GM21528 (cell line): Measurements from ENCODE around the gene CNKSR3.

ENCODE experiments used
- ATAC-seq: cut with Tn5 transposase; IDR thresholded peaks from one replicate; pipeline ENCODE4 v1.9.1; 2021; ENCODE audit warnings: mild to moderate bottlenecking, moderate library complexity; ENCODE audit not compliant: unreplicated experiment, low FRiP score

The CNKSR3 gene

DNA sequence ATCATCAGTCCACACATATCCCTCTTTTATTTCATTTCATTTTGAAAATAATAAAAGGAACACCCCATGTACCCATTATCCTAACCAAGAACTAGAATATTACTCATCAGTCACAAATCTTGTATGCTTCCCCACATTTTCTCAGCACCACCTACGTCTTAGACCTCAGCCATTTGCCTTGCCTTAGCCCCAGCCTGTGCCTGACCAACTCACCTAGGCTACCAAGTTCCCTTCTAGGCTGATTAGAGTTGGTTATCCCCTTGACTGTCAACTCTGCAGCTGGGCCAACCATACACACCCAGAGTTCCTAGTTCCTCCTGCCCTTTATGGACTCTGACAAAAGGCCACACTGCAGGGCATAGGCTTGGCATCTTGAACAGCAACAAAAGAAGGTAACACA lies 120.5 kb downstream of the CNKSR3 start:
- no peak for ATAC-seq

DNA sequence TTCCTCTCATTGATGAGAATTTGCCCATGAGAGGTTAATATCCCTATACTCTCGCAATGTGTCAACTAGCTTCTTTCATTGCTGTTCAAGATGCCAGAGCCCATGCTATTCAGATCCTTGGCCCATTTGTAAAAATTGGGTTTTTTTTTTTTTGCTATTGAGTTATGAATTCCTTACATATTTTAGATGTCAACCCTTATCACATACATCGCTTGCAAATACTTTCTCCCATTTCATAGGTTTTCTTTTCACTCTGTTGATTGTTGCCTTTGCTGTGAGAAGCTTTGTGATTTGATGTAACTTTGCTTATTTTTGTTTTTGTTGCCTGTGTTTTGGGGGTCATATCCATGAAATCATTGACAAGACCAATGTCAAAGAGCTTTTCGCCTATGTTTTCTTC lies 121.7 kb downstream of the CNKSR3 start:
- no peak for ATAC-seq

DNA sequence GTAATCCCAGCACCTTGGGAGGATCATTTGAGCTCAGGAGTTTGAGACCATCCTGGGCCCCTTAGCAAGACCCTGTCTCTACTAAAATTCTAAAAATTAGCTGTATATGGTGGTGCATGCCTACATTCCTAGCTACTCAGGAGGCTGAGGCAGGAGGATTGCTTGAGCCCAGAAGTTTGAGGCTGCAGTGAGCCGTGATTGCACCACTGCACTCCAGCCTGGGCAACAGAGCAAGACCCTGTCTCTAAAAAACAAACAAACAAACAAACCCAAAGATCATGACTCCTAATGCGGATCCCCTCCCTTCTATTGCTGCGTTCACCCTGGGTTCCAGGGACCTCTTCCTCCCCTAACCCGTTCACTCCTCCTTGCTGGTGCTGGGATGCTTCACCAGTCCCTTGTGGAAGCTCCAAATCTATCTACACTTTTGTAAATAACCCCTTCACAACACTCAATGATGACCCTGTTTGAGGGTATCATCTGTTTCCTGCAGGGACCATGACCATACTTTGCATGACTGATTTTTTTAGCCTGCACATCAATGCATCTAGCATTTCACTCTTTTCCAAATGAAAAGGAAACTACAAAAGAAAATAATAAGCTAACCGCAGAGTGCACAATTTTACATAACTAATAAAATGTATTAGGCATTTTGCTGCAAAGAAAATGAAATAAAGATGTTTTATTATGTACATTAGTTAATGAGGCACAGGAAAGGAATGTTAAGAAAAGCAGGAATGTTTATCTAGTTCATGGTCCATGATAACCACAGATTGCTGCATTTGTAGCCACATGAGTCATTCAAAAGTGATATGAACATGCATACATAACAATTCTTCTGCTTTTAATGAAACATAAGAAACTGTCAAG lies 123.4 kb downstream of the CNKSR3 start:
- no peak for ATAC-seq

DNA sequence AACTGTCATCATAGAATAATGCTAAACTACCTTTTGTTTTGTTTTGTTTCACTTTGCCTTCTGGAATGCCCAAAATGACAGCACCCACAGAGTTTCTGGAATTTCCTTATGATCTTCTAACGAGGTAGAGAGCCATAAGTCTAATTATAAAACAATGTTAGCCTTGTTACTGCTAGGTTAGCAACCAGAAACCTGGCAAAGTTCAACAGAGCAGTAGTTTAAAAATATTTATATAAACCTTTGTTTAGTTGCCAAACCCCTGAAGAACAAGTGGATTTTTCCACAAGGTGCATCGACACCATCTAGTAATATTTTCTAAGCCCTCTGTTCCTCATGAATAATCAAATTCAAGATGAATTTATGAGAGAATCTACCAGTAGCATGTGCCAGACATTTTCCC lies 126.3 kb downstream of the CNKSR3 start:
- ATAC-seq, result no peak

DNA sequence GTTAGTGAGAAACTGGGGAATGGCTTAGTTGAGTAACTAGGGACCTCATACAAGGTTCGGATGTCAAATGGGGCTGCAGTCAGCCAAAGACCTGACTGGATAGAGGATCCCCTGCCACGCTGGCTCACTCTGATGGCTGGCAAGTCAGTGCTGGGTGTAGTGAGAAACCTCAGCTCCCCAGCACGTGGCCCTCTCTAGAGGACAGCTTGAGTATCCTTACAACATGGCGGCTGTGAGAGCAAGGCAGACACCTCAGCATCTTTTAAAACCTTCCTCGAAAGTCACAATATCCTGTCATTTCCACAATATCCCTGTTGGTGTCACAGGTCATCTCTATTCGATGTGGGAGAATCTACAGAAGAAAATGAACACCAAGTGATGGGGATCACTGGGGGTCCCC lies 127.2 kb downstream of the CNKSR3 start:
- no peak for ATAC-seq

DNA sequence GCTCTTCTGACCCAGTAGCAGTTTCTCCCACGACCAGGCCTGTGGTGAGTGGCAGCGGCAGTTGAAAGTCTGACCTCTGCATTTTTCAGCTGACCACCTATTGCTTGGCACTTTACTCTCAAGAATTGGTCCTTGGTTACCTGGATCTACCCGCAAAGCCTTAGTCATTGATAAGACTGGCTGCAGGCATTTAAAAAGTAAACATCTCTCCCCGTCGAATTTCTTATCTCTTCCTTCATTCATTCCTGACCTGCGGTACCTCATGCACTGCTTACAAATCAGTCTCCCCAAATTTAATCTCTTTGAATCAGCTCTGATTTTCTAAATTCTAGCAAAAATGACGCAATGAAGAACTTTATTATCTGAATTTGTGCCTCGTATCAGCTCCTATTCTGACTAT lies 127.7 kb downstream of the CNKSR3 start:
- ATAC-seq, result no peak

DNA sequence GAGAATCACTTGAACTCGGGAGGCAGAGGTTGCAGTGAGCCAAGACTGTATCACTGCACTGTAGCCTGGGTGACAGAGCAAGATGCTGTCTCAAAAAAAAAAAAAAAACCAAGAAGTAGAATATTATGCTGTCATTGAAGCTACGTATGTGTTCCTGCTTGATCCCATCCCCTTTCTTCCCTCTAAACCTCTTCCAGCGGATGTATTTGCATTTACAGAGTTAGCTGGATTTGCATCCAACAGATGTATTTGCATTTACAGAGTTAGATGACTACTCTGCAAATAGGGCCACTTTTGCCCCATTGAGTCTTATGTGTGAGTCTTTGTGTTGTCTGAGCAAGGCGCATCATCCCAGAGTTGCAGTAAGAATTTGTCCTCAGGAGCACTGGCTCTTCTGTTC lies 128.9 kb downstream of the CNKSR3 start:
- ATAC-seq, result no peak

DNA sequence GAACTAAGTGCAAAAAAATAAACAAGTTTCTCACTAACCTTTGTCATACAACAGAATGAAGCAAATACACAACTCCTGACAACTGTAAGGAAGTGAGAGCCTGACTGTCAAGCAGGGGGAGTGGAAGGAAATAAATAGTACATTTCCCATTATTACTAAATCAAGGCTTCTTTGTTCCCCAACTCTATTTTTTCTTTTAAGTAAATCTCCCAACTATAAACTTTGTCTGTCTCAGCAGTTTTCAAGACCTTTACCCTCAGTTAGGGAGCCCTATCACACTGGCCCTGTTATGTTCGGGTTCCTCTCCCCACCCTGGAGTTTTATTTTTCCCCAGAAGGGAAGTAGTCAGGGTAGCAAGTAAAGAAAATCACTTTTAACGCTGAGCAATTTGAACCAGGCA lies 129.7 kb downstream of the CNKSR3 start:
- no peak for ATAC-seq

DNA sequence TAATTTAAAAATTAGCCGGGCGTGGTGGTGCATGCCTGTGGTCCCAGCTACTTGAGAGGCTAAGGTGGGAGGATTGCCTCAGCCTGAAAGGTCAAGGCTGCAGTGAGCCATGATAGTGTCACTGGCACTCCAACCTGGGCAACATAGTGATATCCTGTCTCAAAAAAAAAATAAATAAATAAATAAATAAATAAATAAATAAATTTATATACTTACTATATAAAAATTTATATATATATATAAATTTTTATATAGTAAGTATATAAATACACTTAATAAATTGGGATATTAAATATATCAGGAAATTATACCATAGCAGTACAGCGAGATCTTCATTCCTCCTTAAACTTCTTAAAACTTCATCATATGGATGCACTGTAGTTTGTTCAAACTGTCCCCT lies 130.9 kb downstream of the CNKSR3 start:
- no peak for ATAC-seq

DNA sequence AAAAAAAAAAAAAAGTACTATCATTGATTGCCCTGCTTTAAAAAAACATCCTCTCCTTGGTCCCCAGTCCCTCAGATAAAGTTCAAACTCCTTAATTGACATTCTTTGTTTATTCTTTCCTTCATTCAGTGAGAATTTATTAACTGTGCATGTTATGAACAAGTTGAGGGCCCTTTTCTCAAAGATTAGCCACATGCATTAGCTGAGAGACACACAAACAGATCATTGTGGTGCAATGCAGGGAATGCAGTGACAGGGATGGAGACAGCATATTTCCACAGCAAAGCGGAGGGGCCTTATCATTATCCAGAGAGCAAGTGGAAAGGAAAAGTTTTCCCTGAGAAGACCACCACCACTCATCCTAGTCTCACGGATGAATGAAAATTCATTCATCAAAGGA lies 132.0 kb downstream of the CNKSR3 start:
- ATAC-seq, result no peak

DNA sequence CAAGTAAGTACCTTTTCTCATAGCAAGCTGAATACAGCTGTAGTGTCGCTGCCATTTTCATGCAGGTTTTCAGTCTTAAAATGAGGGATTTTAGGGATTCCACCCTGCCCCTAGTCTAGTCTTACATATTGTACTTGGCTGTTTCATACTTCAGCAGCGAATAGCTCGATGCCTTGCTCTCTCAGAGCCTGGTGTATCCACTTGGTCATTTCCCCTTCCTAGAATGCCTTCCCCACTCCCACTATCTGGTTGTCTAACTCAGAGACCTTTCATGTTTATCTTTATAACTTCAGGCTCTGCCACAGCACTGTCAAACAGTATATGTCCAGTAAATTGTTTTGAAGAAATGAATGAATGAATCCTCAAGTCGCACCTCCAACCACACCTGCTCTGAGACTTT lies 132.8 kb downstream of the CNKSR3 start:
- ATAC-seq, result no peak

DNA sequence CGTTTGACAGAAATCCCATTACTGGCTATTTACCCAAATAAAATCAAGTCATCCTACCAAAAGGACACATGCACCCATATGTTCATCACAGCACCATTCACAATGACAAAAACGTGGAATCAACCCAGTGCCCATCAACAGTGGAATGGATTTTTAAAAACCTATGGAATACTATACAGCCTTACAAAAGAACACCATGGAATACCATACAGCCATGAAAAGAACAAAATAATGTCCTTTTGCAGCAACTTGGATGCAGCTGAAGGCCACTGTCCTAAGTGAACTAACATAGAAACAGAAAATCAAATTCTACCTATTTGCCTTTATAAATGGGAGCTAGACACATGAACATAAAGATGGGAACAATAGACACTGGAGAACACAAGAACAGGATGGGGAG lies 136.5 kb downstream of the CNKSR3 start:
- ATAC-seq, result no peak

DNA sequence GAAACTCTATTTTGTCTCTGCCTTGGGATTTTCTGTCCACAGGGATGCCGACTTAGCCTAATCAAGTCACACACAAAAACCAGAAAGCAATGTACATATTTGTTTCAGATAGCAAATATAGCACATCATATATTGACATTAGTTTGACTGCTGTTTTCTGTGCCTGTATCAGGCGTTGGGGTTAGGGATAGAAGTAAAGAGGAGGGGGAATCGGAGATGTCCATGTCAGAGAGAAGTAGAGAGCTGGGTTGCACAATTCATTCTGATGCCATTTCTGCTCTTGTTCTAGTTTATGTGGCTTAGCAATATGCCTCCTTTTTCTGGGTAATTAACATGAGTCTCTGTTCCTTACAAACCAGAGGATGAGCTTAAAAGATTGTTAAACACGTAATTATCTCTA lies 139.2 kb downstream of the CNKSR3 start:
- no peak for ATAC-seq

DNA sequence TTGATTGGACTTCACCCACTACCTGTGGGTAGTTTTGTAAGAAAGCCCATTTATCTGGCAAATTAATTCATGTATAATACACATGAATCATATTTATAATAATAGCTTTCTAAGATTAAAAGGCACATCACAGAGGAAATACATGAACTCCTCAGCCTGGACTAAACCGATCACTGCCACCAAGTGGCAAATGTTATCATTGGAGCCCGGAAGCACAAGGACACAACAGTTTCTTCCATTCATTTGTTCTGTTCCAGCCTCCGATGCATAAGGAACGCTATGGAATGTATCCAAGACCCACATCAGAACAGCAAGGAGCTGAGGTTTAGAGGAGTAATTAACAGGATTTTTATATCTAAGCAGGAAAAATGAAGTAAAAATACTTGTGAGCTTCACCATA lies 139.9 kb downstream of the CNKSR3 start:
- ATAC-seq, result peak; percentile 81

DNA sequence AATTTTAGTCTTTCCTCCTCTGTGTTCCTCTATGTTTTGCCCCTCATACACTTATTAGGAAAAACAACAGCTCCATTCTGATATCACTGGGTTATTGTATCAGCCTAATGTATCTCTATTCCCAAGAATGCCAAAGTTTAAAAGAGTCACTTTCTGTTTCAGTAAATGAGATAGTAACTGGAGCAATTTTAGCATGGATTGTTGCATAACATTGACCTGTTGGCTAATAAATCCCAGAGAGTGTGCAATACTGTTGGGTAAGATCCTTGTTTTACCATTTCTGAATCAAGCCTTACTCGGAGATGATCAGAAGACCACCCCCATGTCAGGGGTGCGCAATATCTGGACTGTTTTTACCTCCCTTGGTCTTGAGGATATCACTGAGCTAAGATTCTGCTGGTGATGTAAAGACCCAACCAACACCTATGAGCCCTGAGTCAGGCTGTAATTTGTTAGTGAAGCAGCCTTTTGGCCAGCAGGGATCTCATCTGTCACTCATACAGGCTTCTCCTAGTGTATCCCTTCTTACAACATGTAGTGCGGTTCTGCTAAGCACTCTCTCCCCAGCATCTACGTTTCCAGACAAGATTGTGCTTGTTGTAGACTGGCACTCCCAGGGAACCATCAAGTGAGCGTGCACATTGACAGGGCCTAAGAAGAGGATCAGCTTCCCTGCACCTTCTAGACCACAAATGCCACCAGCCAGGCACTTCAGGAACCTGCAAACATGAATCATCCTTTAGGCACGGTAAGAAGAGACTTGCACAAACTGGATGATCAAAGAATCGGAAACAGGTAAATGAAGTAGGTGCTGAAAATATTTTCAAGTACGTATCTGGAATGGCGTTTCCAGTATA lies 142.4 kb downstream of the CNKSR3 start:
- ATAC-seq, result no peak

DNA sequence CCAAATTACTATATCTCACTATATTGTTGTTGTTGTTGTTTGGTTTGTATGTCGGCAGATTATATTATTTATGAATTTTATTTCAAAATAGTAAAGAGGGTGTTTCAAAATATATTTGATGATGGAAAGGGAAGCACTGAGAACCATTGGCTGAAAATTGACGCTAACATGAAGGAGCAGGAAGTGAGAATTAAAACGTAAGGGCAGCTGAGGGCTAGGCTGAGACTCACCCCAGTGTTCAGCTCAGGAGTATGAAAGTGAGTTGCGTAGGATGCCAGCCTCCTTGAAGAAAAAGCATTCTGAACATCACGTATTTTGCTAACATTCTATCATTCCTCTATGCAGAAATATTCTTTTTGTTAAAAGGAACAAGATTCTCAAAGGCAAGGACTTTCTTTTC lies 143.1 kb downstream of the CNKSR3 start:
- no peak for ATAC-seq

DNA sequence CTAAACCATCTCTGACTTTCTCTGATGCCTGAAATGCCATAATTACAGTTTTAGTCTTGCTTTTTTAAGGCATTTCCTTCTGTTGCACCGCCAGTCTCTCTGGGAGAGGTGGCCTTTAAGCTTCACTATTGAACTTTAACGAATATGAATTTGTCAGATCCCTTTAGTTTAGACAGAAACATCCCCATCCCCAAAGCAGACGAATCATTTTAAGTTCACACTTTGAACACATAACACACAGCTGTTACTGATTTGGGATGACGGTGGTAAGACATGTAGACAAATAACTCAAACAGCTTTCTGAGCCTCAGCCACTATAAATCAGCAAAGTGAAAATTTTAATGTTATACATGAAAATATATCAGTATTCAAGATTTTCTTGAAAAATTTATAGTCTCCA lies 146.7 kb downstream of the CNKSR3 start:
- ATAC-seq, result no peak

DNA sequence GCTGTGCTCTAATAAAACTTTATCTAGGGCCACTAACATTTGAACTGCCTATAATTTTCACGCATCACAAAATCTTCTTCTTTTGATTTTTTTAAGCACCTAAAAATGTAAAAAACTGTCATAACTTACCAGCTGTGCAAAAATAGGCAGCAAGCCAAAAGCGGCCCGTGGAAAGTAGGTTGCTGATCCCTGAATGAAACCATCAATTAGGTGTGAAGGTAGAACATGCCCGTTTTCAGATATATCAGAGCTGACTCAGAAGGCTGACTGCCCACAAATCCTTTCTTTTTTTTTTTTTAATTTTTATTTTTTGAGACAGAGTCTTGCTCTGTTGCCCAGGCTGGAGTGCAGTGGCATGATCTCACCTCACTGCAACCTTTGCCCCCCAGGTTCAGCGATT lies 149.0 kb downstream of the CNKSR3 start:
- ATAC-seq, result no peak

DNA sequence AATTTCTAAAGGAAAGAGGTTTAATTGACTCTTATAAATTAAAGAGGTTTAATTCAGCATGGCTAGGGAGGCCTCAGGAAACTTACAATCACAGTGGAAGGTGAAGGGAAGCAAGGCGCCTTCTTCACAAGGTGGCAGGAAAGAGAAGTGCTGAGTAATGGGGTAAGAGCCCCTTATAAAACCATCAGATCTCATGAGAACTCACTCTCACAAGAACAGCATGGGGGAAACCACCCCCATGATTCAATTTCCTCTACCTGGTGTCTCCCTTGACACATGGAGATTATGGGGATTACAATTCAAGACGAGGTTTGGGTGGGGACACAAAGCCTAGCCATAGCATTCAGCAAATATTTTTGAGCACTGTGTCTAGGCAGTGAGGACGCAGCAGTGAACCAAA lies 150.0 kb downstream of the CNKSR3 start:
- no peak for ATAC-seq

DNA sequence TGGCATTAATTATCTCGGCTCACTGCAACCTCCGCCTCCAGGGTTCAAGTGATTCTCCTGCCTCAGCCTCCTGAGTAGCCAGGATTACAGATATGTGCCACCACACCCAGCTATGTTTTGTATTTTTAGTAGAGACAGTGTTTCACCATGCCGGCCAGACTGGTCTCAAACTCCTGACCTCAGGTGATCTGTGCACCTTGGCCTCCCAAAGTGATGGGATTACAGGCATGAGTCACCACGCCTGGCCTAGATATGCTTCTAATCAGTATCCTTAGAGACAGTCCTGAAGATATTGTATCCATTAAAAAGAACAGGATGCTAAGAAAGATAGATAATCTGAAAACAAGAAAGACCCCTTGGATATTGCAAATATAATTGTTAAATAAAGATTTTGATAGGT lies 150.8 kb downstream of the CNKSR3 start:
- ATAC-seq, result no peak

DNA sequence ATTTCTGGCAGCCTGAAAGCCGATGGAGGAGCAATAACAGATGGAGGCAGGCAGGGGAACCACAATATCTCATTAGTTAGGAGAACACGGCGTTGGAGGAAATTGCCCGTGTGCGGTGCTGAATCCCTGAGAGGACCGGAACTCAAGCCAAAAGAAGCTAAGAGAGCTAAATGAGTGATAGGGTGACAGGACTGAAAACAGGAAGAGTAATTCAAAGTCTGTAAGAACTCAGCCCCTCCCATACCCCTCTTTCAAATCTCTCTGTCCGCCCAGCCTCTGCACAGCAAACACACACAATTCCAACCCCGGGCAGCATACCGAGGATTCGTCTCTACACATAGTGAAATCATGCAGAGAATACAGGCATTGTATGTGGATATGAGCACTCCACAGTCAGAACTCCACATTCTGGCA lies 151.3 kb downstream of the CNKSR3 start:
- no peak for ATAC-seq

DNA sequence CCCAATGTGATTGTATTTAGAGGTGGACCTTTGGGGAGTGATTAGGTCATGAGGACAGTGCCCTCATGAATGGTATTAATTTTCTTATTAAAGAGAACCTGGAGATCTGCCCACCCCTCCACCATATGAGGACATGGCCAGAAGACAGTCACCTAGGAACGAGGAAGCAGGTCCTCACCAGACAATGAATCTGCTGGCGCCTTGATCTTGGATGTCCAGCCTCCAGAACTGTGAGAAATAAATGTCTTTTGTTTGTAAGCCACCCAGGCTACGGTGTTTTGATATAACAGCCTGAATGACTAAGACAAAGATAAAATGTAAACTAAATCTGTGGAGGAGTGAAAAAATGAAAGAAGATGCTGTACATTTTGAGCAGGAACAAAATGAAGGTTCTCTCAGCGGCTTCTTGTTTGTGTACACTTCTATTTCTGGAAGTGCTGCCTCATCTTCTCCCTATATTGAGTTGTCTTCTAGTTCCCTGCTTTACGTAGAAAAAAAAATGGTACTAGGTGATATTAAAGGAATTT lies 152.4 kb downstream of the CNKSR3 start:
- no peak for ATAC-seq
